Measurements from ENCODE around the gene LY6G6D.

- TF ChIP-seq CTCF (IDR thresholded peaks at IDR 0.05) = no peak
- TF ChIP-seq EZH2 (IDR thresholded peaks at IDR 0.05; ENCODE audit: borderline replicate concordance, insufficient read depth, low read depth, low read length, poor library complexity, severe bottlenecking) = no peak
These were observed 27.1 kb upstream of the LY6G6D start for GRCh38 chr6:31687860-31688693.
